Measurements from ENCODE around the gene SAFB.
A peak's percentile ranks its signal among the peaks of the same experiment; 100 is the strongest.

Gene SAFB

GRCh38 chr19:5677580-5677979, 54.7 kb downstream of the SAFB start:
- no peaks in the 10 kb centered on the region for H3K27me3 ChIP-seq (ENCODE audit: control insufficient read depth, insufficient read depth, low read length)
- peaks cover 8% of the 10 kb centered on the region for H3K4me1 ChIP-seq (ENCODE audit: control insufficient read depth, insufficient read depth, low read length)
- no peaks in the 10 kb centered on the region for H3K36me3 ChIP-seq (ENCODE audit: control insufficient read depth, insufficient read depth, low read length)
- H3K27ac ChIP-seq (ENCODE audit: low read depth, low read length) = no peak overlapping the region
- no peak overlapping the region for H3K9ac ChIP-seq (ENCODE audit: low read length)
- H3K4me3 ChIP-seq (ENCODE audit: low read length) = no peak overlapping the region

- no peak overlapping the region for H3K9ac ChIP-seq (ENCODE audit: low read length)
- no peak overlapping the region for H3K27ac ChIP-seq (ENCODE audit: low read depth, low read length)
- peaks cover 8% of the 10 kb centered on the region for H3K4me1 ChIP-seq (ENCODE audit: control insufficient read depth, insufficient read depth, low read length)
- no peak overlapping the region for H3K4me3 ChIP-seq (ENCODE audit: low read length)
- no peaks in the 10 kb centered on the region for H3K36me3 ChIP-seq (ENCODE audit: control insufficient read depth, insufficient read depth, low read length)
- no peaks in the 10 kb centered on the region for H3K27me3 ChIP-seq (ENCODE audit: control insufficient read depth, insufficient read depth, low read length)
Observed at GRCh38 chr19:5678071-5678718, 55.3 kb downstream of the SAFB start.

DNA sequence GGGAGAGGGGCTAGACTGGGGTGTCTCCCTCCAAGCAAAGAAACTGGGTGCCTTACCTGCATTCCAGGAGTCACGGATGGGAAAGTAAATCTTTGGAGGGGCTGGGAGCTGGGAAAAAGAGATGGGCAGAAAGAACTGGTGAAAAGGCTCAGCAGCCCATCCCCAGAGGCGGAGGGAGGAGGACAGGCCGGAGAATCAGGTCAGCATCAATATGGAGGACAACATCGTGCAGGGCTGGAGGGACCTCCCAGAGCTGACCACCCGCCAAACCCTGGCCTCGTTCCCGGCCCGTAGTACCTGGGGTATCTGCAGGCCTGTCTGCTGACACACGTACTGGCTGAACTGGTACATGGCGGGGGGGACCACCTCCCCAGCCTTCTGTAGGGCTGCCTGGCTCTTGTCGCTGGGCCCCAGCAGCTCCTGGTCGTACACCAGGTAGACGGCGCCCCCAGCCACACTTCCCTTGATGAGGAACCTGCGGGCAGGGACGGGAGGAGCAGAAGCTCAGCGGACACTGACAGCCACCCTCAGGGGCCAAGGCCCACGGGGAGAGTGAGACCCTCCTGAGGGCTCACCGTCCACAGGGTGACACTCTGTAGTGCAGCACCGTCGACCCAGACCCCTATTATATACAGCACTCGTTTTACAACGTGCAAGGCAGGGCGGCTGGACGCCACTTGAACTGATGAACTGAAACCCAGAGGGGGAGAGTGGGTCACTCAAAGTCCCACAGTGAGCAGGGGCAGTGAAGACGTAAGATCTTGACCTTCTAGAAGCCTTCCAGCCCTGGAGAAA, 56.6 kb downstream of the SAFB start:
- H3K27ac ChIP-seq (ENCODE audit: low read depth, low read length) = peak overlapping the region; percentile 89
- peak overlapping the region; percentile 98 for H3K4me3 ChIP-seq (ENCODE audit: low read length)

GRCh38 chr19:5680084-5680436, 57.2 kb downstream of the SAFB start:
- H3K4me3 ChIP-seq (ENCODE audit: low read length) = peak overlapping the region; percentile 98
- peak overlapping the region; percentile 96 for H3K9ac ChIP-seq (ENCODE audit: low read length)
- peaks cover 8% of the 10 kb centered on the region for H3K4me1 ChIP-seq (ENCODE audit: control insufficient read depth, insufficient read depth, low read length)

More for the DNA sequence above, 56.6 kb downstream of the SAFB start:
- H3K4me1 ChIP-seq (ENCODE audit: control insufficient read depth, insufficient read depth, low read length) = peaks cover 8% of the 10 kb centered on the region
- no peaks in the 10 kb centered on the region for H3K36me3 ChIP-seq (ENCODE audit: control insufficient read depth, insufficient read depth, low read length)
- H3K27me3 ChIP-seq (ENCODE audit: control insufficient read depth, insufficient read depth, low read length) = no peaks in the 10 kb centered on the region
- H3K9ac ChIP-seq (ENCODE audit: low read length) = peak overlapping the region; percentile 96

GRCh38 chr19:5680437-5681368, 57.8 kb downstream of the SAFB start, which contains the start of the genes HSD11B1L and MICOS13:
Gene HSD11B1L, plus strand, starts transcription at chr19:5681027. Its CDS starts 3,806 bp downstream, at chr19:5684833.
Gene MICOS13, minus strand, starts transcription at chr19:5680516. Its CDS starts 30 bp downstream, at chr19:5680486.
- Histone ChIP-seq H3K27ac (ENCODE audit: low read depth, low read length) (peak within 1 kb of the TSS; percentile 89), H3K36me3 (ENCODE audit: control insufficient read depth, insufficient read depth, low read length) (no peaks in the 10 kb centered on the region), H3K4me3 (ENCODE audit: low read length) (peak within 1 kb of the TSS; percentile 98), H3K4me1 (ENCODE audit: control insufficient read depth, insufficient read depth, low read length) (peaks cover 8% of the 10 kb centered on the region), H3K9ac (ENCODE audit: low read length) (peak within 1 kb of the TSS; percentile 96), H3K27me3 (ENCODE audit: control insufficient read depth, insufficient read depth, low read length) (no peaks in the 10 kb centered on the region)

More at GRCh38 chr19:5680084-5680436, 57.2 kb downstream of the SAFB start:
- H3K36me3 ChIP-seq (ENCODE audit: control insufficient read depth, insufficient read depth, low read length) = no peaks in the 10 kb centered on the region
- H3K27me3 ChIP-seq (ENCODE audit: control insufficient read depth, insufficient read depth, low read length) = no peaks in the 10 kb centered on the region
- peak overlapping the region; percentile 89 for H3K27ac ChIP-seq (ENCODE audit: low read depth, low read length)

- Histone ChIP-seq H3K4me1 (ENCODE audit: control insufficient read depth, insufficient read depth, low read length) (peaks cover 11% of the 10 kb centered on the region), H3K36me3 (ENCODE audit: control insufficient read depth, insufficient read depth, low read length) (no peaks in the 10 kb centered on the region), H3K27me3 (ENCODE audit: control insufficient read depth, insufficient read depth, low read length) (no peaks in the 10 kb centered on the region), H3K9ac (ENCODE audit: low read length) (peak overlapping the region; percentile 24), H3K27ac (ENCODE audit: low read depth, low read length) (no peak overlapping the region), H3K4me3 (ENCODE audit: low read length) (peak overlapping the region; percentile 77)
Observed at GRCh38 chr19:5681391-5682106, 58.7 kb downstream of the SAFB start.

- no peak overlapping the region for H3K4me3 ChIP-seq (ENCODE audit: low read length)
- H3K4me1 ChIP-seq (ENCODE audit: control insufficient read depth, insufficient read depth, low read length) = peaks cover 11% of the 10 kb centered on the region
- no peaks in the 10 kb centered on the region for H3K36me3 ChIP-seq (ENCODE audit: control insufficient read depth, insufficient read depth, low read length)
- no peaks in the 10 kb centered on the region for H3K27me3 ChIP-seq (ENCODE audit: control insufficient read depth, insufficient read depth, low read length)
- H3K9ac ChIP-seq (ENCODE audit: low read length) = no peak overlapping the region
- no peak overlapping the region for H3K27ac ChIP-seq (ENCODE audit: low read depth, low read length)
Observed at GRCh38 chr19:5682107-5682482, 59.2 kb downstream of the SAFB start.

- Histone ChIP-seq H3K27ac (ENCODE audit: low read depth, low read length) (no peak overlapping the region), H3K36me3 (ENCODE audit: control insufficient read depth, insufficient read depth, low read length) (no peaks in the 10 kb centered on the region), H3K9ac (ENCODE audit: low read length) (no peak overlapping the region), H3K4me1 (ENCODE audit: control insufficient read depth, insufficient read depth, low read length) (peaks cover 11% of the 10 kb centered on the region), H3K27me3 (ENCODE audit: control insufficient read depth, insufficient read depth, low read length) (no peaks in the 10 kb centered on the region), H3K4me3 (ENCODE audit: low read length) (no peak overlapping the region)
Observed at GRCh38 chr19:5683177-5683886, 60.4 kb downstream of the SAFB start.

DNA sequence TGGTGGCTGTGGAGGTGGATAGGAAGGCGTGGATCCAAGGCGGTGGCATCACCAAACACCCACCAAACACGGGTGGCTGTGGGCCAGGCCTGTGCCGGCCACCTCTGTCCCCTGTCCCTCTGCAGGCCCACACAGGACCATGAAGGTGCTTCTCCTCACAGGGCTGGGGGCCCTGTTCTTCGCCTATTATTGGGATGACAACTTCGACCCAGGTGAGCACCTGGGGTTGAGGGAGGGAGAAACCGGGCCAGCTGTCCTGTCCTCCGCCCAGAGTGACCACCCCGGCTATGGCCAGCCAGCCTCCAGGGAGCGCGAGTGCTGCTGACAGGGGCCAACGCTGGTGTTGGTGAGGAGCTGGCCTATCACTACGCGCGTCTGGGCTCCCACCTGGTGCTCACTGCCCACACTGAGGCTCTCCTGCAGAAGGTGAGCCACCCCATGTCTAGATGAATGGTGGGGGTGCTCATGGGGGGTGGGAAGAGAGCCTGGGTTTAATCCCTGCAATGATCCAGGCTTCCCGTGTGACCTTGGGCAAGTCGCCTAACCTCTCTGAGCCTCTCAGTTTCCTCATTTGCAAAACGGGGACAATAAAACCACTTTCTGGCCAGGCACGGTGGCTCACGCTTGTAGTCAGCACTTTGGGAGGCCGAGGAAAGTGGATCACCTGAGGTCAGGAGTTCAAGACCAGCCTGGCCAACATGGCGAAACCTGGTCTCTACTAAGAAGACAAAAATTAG, 62.0 kb downstream of the SAFB start:
- Histone ChIP-seq H3K9ac (ENCODE audit: low read length) (no peak overlapping the region), H3K27ac (ENCODE audit: low read depth, low read length) (no peak overlapping the region), H3K36me3 (ENCODE audit: control insufficient read depth, insufficient read depth, low read length) (no peaks in the 10 kb centered on the region), H3K4me1 (ENCODE audit: control insufficient read depth, insufficient read depth, low read length) (peaks cover 3% of the 10 kb centered on the region), H3K27me3 (ENCODE audit: control insufficient read depth, insufficient read depth, low read length) (no peaks in the 10 kb centered on the region), H3K4me3 (ENCODE audit: low read length) (no peak overlapping the region)

DNA sequence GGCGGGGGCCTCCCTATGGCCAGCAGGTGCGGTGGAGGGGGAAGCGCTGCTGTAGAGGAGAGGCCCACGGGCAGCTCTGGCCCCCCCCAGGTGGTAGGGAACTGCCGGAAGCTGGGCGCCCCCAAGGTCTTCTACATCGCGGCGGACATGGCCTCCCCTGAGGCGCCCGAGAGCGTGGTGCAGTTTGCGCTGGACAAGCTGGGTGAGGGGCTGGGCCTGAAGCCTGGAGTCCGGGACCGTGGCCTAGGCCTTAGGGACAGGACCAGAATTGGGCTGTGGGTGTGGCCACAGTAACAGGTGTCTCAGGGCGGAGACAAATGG, 63.4 kb downstream of the SAFB start:
- Histone ChIP-seq H3K9ac (ENCODE audit: low read length) (no peak overlapping the region), H3K4me3 (ENCODE audit: low read length) (peak overlapping the region; percentile 77), H3K4me1 (ENCODE audit: control insufficient read depth, insufficient read depth, low read length) (peaks cover 3% of the 10 kb centered on the region)

More for the DNA sequence above, 63.4 kb downstream of the SAFB start:
- Histone ChIP-seq H3K36me3 (ENCODE audit: control insufficient read depth, insufficient read depth, low read length) (no peaks in the 10 kb centered on the region), H3K27ac (ENCODE audit: low read depth, low read length) (peak overlapping the region; percentile 61), H3K27me3 (ENCODE audit: control insufficient read depth, insufficient read depth, low read length) (no peaks in the 10 kb centered on the region)

All from rectal smooth muscle tissue (tissue), 1 donor.